OCI-M2 (cell line): ENCODE measurements around the gene TBX21.

ENCODE experiments used
- DNase-seq: peaks from one replicate; lab custom pipeline; 2025; ENCODE audit not compliant: unreplicated experiment; lab: John Stamatoyannopoulos, UW

The TBX21 gene

GRCh38 chr17:47697906-47698711 is 34.9 kb upstream of the TBX21 start:
- no peak for DNase-seq

GRCh38 chr17:47698749-47699535 is 34.1 kb upstream of the TBX21 start:
- no peak for DNase-seq

GRCh38 chr17:47699536-47699840 is 33.5 kb upstream of the TBX21 start:
- no peak for DNase-seq

GRCh38 chr17:47700471-47701449 is 32.3 kb upstream of the TBX21 start:
- DNase-seq = no peak

GRCh38 chr17:47701608-47702007 is 31.4 kb upstream of the TBX21 start:
- DNase-seq = no peak

- DNase-seq = no peak
Observed at GRCh38 chr17:47702391-47702995, 30.5 kb upstream of the TBX21 start.

GRCh38 chr17:47703191-47703591 is 29.8 kb upstream of the TBX21 start:
- no peak for DNase-seq

GRCh38 chr17:47703671-47704070 is 29.4 kb upstream of the TBX21 start:
- no peak for DNase-seq

- DNase-seq = no peak
Observed at GRCh38 chr17:47704116-47704515, 28.9 kb upstream of the TBX21 start.

- no peak for DNase-seq
Observed at GRCh38 chr17:47704736-47705135, 28.3 kb upstream of the TBX21 start.

GRCh38 chr17:47705536-47706530 is 27.2 kb upstream of the TBX21 start:
- DNase-seq = no peak

GRCh38 chr17:47707056-47707804 is 25.8 kb upstream of the TBX21 start:
- no peak for DNase-seq

GRCh38 chr17:47707884-47708283 is 25.2 kb upstream of the TBX21 start:
- no peak for DNase-seq

GRCh38 chr17:47708312-47708863 is 24.6 kb upstream of the TBX21 start:
- no peak for DNase-seq

GRCh38 chr17:47708864-47709541 is 24.0 kb upstream of the TBX21 start:
- no peak for DNase-seq

- no peak for DNase-seq
Observed at GRCh38 chr17:47709594-47709993, 23.4 kb upstream of the TBX21 start.

GRCh38 chr17:47711366-47712099 is 21.5 kb upstream of the TBX21 start:
- no peak for DNase-seq
